Sigmoid colon (tissue), 4 donors: ENCODE data around the gene ATRX.

Experiments used
- CTCF ChIP-seq, 4 experiments: fragments of 450-650 bp in 3 of 4; fragments of 200-600 bp in 1 of 4; IDR thresholded peaks; one replicate each; pipeline ENCODE4 v1.5.1; 2016 to 2019; ENCODE audit warnings: antibody characterized with exemption in 4 of 4, mild to moderate bottlenecking in 3 of 4, moderate library complexity in 2 of 4
- EP300 ChIP-seq, 4 donors: sonication (generic); formaldehyde crosslinking; IDR thresholded peaks; one replicate each; pipeline ENCODE4 v1.6.1; 2017; ENCODE audit warnings: antibody characterized with exemption in 4 of 4
- POLR2A ChIP-seq, 2 donors: fragments of 450-650 bp; IDR thresholded peaks; one replicate each; pipeline ENCODE4 v1.6.1; 2016; ENCODE audit warnings: antibody characterized with exemption in 2 of 2, mild to moderate bottlenecking in 2 of 2, moderate library complexity in 2 of 2

- no peak for TF ChIP-seq CTCF (IDR thresholded peaks at IDR 0.05)
- TF ChIP-seq EP300 (IDR thresholded peaks at IDR 0.05), result no peak
- TF ChIP-seq POLR2A (IDR thresholded peaks at IDR 0.05), result no peak
These were observed 34.2 kb upstream of the ATRX start for GRCh38 chrX:77820091-77820727.
